ENCODE data around the gene FUCA2. TPM values are rescaled to one million over a fixed set of nuclear protein-coding genes. Genes with fewer than 3 reads are reported as not detected.

Gene FUCA2
- total RNA-seq, 1 donor from 2014 or later = 13.6 TPM

Small RNA genes lying within 50 kb of the gene (small RNA-seq; reads per million reads assigned to genes)
- not detected for gene RNA5SP221 (ENCODE audit: low replicate concordance)

Other genes with a start within 250 kb of the FUCA2 start
- 6.5 TPM for gene ADAT2, start 61.0 kb downstream of the FUCA2 start, total RNA-seq
- gene PEX3, start 60.9 kb downstream of the FUCA2 start, total RNA-seq = 21.4 TPM
- gene PHACTR2, start 166.2 kb upstream of the FUCA2 start, total RNA-seq = 62.5 TPM